ENCODE measurements around the gene PSD2.

Gene PSD2

GRCh38 chr5:139775872-139776271 is 19.7 kb upstream of the PSD2 start:
- Histone ChIP-seq H3K9me3 (ENCODE audit: control insufficient read depth, insufficient read depth, low read length) (no peaks in the 10 kb centered on the region), H4K20me1 (ENCODE audit: control insufficient read depth, insufficient read depth, low read depth, low read length) (no peaks in the 10 kb centered on the region), H3K27ac (ENCODE audit: low read depth, low read length) (no peak overlapping the region), H3K4me2 (ENCODE audit: low read length) (no peak overlapping the region), H3K4me1 (ENCODE audit: control insufficient read depth, low read length) (peaks cover 5% of the 10 kb centered on the region), H3K79me2 (ENCODE audit: control insufficient read depth, low read length) (no peaks in the 10 kb centered on the region), H3K4me3 (ENCODE audit: low read length) (no peak overlapping the region), H3F3A (ENCODE audit: control insufficient read depth, insufficient read depth) (no peaks in the 10 kb centered on the region), H3K9me2 (replicated peaks; ENCODE audit: control insufficient read depth, low read length) (no peaks in the 10 kb centered on the region), H3K36me3 (ENCODE audit: control insufficient read depth, low read length) (no peaks in the 10 kb centered on the region), H3K27me3 (ENCODE audit: control insufficient read depth, low read length) (peaks cover 27% of the 10 kb centered on the region; the same call in 1 of the 2 replicates)
- TF ChIP-seq EZH2phosphoT487 (IDR thresholded peaks at IDR 0.05; ENCODE audit: borderline replicate concordance, low read length) (no peak), CTCF (IDR thresholded peaks at IDR 0.05; ENCODE audit: low read depth, low read length, poor library complexity, severe bottlenecking) (no peak)

DNA sequence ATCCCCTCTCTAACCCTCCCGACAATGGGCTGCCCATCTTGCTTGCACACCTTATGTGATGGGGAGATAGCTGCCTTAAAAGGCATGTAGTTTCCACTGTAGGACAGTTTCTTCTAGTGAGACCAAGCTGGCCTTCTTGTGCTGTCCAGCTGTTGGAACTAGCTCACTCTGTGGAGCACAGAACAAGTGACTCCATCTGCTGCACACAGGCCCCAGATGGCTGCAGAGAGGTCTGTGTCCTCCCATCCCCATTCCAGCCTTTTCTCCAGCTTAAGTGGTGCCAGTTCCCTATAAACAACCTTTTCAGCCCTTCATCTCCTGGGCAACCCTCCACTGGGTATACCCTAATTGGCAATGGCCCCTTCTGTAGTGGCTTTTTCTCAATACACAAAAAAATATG is 18.7 kb upstream of the PSD2 start:
- H4K20me1 ChIP-seq (ENCODE audit: control insufficient read depth, insufficient read depth, low read depth, low read length) = no peaks in the 10 kb centered on the region
- no peaks in the 10 kb centered on the region for H3F3A ChIP-seq (ENCODE audit: control insufficient read depth, insufficient read depth)
- H3K9me2 ChIP-seq (replicated peaks; ENCODE audit: control insufficient read depth, low read length) = no peaks in the 10 kb centered on the region
- no peaks in the 10 kb centered on the region for H3K9me3 ChIP-seq (ENCODE audit: control insufficient read depth, insufficient read depth, low read length)
- H3K4me1 ChIP-seq (ENCODE audit: control insufficient read depth, low read length) = peaks cover 5% of the 10 kb centered on the region
- H3K4me3 ChIP-seq (ENCODE audit: low read length) = no peak overlapping the region
- H3K79me2 ChIP-seq (ENCODE audit: control insufficient read depth, low read length) = no peaks in the 10 kb centered on the region
- peaks cover 27% of the 10 kb centered on the region; the same call in 1 of the 2 replicates for H3K27me3 ChIP-seq (ENCODE audit: control insufficient read depth, low read length)
- no peak overlapping the region for H3K4me2 ChIP-seq (ENCODE audit: low read length)
- H3K36me3 ChIP-seq (ENCODE audit: control insufficient read depth, low read length) = no peaks in the 10 kb centered on the region
- H3K27ac ChIP-seq (ENCODE audit: low read depth, low read length) = no peak overlapping the region
- no peak for TF ChIP-seq CTCF (IDR thresholded peaks at IDR 0.05; ENCODE audit: low read depth, low read length, poor library complexity, severe bottlenecking)
- TF ChIP-seq EZH2phosphoT487 (IDR thresholded peaks at IDR 0.05; ENCODE audit: borderline replicate concordance, low read length) = no peak

GRCh38 chr5:139783436-139783965 is 12.1 kb upstream of the PSD2 start:
- Histone ChIP-seq H4K20me1 (ENCODE audit: control insufficient read depth, insufficient read depth, low read depth, low read length) (no peaks in the 10 kb centered on the region), H3K36me3 (ENCODE audit: control insufficient read depth, low read length) (no peaks in the 10 kb centered on the region), H3K4me1 (ENCODE audit: control insufficient read depth, low read length) (peaks cover 4% of the 10 kb centered on the region), H3K27ac (ENCODE audit: low read depth, low read length) (no peak overlapping the region), H3K9me2 (replicated peaks; ENCODE audit: control insufficient read depth, low read length) (no peaks in the 10 kb centered on the region), H3K4me3 (ENCODE audit: low read length) (no peak overlapping the region), H3K27me3 (ENCODE audit: control insufficient read depth, low read length) (peaks cover 22% of the 10 kb centered on the region), H3K79me2 (ENCODE audit: control insufficient read depth, low read length) (no peaks in the 10 kb centered on the region), H3K9me3 (ENCODE audit: control insufficient read depth, insufficient read depth, low read length) (no peaks in the 10 kb centered on the region), H3K4me2 (ENCODE audit: low read length) (no peak overlapping the region), H3F3A (ENCODE audit: control insufficient read depth, insufficient read depth) (no peaks in the 10 kb centered on the region)
- no peak for TF ChIP-seq CTCF (IDR thresholded peaks at IDR 0.05; ENCODE audit: low read depth, low read length, poor library complexity, severe bottlenecking)
- TF ChIP-seq EZH2phosphoT487 (IDR thresholded peaks at IDR 0.05; ENCODE audit: borderline replicate concordance, low read length) = no peak
